ENCODE data around the gene GDPD4.

Gene GDPD4

DNA sequence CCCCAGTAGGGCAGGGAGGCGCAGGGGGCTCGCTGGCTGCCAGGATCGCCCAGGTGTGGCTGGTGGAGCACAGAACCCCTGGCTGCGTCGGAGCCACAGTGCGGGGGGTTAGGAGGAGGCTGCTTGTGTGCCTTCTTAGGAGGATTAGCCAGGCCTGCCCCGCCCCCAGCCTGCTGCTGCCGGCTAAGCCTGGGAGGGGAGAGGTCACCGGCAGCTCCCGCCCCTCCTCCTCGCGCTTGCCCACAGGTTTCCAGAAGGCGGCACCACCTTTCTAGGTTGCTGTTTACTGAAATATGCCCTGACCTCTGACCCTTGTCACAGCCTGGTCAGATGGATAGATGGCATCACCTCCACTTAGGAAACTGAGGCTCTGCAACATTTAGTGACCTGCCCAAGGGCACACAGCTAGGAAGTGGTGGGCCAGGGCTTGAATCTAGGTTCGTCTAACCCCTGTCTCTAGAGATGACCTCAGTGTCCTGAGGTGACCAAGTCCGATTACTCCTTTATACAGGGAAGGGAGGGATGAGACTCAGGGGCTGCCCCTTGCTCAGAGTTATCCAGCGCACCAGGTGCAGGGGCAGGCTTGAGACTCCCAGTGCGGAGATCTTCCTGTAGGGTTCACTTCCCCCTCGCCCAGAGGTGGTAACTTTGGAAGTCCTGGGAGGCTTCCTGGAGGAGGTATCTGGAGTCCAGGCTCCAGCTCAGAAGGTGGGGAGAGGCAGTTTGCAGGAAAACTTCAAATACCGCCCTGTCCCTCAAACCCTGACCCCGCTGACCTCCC lies 129.4 kb downstream of the GDPD4 start:
- DNase-seq, result no peak

DNA sequence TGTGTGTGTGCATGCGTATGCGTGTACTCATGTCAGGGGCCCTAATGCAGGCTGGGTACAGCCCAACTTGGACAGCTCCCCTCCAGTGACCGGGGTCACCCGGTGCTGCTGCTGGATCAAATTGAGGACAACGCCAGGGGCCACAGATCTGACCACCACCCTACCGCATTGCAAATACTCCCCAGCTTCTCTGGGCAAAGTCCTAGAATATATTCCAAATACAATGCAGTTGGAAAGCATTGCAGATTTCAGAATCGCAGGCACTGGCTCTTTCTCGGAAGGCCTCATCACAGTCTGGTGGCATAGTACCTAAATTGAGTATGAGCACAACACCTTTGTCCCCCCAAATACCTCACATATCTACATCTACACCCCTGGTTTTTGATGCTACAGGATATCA lies 130.2 kb downstream of the GDPD4 start:
- DNase-seq, result no peak

DNA sequence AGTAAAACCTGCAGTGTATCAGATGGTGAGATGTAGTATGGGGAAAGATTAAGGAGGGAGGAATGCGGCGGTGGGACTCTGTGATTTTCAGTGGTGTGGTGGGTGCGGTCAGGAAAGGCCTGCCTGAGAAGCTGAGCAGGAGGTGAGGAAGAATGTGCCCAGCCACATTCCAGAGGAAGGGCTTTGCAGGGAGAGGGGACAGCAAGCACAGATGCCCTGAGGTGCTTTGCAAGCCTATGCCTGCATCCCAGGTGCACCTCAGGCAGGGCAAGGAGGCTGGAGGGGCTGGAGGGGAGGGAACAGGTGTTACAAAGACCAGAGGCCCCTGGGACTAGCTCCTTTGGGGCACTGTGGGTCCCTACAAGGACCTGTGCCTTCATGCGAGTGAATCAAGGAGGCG lies 131.4 kb downstream of the GDPD4 start:
- DNase-seq, result no peak

DNA sequence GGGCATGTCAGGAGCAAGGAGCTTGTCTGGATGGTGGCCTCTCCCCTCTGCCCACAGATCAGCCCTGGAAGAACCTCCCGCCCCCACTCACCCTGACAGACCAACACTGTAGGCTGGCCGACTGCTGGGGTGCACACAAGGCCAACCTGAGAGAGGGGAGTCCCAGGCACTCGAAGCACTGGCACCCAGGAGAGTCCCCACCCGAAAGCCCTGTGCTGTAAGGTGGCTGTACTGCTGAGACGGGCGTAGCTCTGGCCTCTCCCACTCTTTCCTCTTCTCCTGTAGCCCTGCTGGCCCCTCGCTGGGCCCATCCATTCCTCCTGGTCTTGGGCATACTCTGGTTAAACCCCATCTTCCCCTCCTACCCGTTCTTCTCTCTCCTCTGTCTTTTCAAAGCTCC lies 133.7 kb downstream of the GDPD4 start:
- no peak for DNase-seq

DNA sequence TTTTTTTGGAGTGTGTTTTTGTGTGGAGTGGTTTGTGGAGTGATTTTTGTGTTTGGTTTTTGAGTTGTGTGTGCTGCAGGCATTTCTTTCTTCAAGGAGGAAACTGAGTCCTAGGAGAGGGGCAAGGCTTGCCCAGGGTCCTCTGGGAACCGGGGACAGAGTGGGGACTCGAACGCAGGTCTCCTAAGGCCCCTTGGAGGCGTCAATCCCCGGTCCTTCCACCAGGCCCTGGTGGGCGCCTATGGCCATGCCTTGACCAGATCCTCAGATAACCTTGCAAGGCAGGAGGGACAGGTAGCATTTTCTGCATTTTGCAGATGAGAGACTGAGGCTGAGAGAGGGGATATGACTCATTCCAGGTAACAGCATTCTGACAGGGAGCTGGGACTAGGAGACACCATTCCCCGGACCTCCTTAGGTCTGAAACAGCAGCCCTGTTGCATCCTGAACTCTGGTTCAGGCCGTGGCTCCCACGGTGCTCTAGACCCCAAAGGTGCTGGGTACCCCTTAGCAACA lies 134.3 kb downstream of the GDPD4 start:
- no peak for DNase-seq

All from NCI-H1436 (cell line).